Skeletal muscle cell (primary cell): Measurements from ENCODE around the gene PRDM12.
"Not testable (repeated sequence)": the region's sequence is repeated elsewhere in the genome, so short reads cannot be mapped to it uniquely, and the experiment has no call there.

Experiments
- DNase-seq: peaks from one replicate; pipeline ENCODE4 v3.0.0-alpha.2; 2010; ENCODE audit warnings: low read depth
- H3K4me3 ChIP-seq: 2 replicates; pipeline ENCODE4 v1.5.1; 2011; ENCODE audit warnings: low read depth, mild to moderate bottlenecking, control low read depth, low read length, moderate library complexity

PRDM12 gene

GRCh38 chr9:130685945-130686344, 21.6 kb downstream of the PRDM12 start:
- DNase-seq, H3K4me3 ChIP-seq: not testable (repeated sequence)

GRCh38 chr9:130687615-130688014, 23.2 kb downstream of the PRDM12 start:
- no peak for DNase-seq
- H3K4me3 ChIP-seq: no peak overlapping the region

- H3K4me3 ChIP-seq: no peak overlapping the region
- DNase-seq: no peak
Measured at GRCh38 chr9:130688072-130688471, 23.7 kb downstream of the PRDM12 start.

GRCh38 chr9:130689572-130689936, 25.2 kb downstream of the PRDM12 start:
- no peak for DNase-seq
- peak overlapping the region; percentile 18 for H3K4me3 ChIP-seq

GRCh38 chr9:130689937-130690700, 25.7 kb downstream of the PRDM12 start:
- peak overlapping the region; percentile 30 for H3K4me3 ChIP-seq
- DNase-seq: peak; percentile 75

GRCh38 chr9:130692321-130692720, 27.9 kb downstream of the PRDM12 start:
- DNase-seq: no peak
- no peak overlapping the region for H3K4me3 ChIP-seq

- no peak for DNase-seq
- peak overlapping the region; percentile 68 for H3K4me3 ChIP-seq
Measured at GRCh38 chr9:130693101-130693425, 28.7 kb downstream of the PRDM12 start.

- DNase-seq: peak; percentile 94
- peak within 1 kb of the TSS; percentile 68 for H3K4me3 ChIP-seq
Measured at GRCh38 chr9:130693426-130694191, 29.2 kb downstream of the PRDM12 start, which contains the start of gene EXOSC2. EXOSC2 (plus strand) TSS chr9:130693780; CDS start chr9:130693792, 12 bp downstream.

- no peak for DNase-seq
- H3K4me3 ChIP-seq: peak overlapping the region; percentile 68
Measured at GRCh38 chr9:130694205-130694604, 29.8 kb downstream of the PRDM12 start.

GRCh38 chr9:130696139-130696650, 31.8 kb downstream of the PRDM12 start:
- H3K4me3 ChIP-seq: no peak overlapping the region
- DNase-seq: no peak

- H3K4me3 ChIP-seq: no peak overlapping the region
- no peak for DNase-seq
Measured at GRCh38 chr9:130696996-130697395, 32.6 kb downstream of the PRDM12 start.

GRCh38 chr9:130698514-130698913, 34.1 kb downstream of the PRDM12 start:
- DNase-seq: no peak
- no peak overlapping the region for H3K4me3 ChIP-seq

- no peak for DNase-seq
Measured at GRCh38 chr9:130699047-130699446, 34.7 kb downstream of the PRDM12 start.

GRCh38 chr9:130701059-130702022, 36.9 kb downstream of the PRDM12 start:
- no peak overlapping the region for H3K4me3 ChIP-seq
- DNase-seq: peak; percentile 39

More at GRCh38 chr9:130699047-130699446, 34.7 kb downstream of the PRDM12 start:
- H3K4me3 ChIP-seq: no peak overlapping the region

- no peak overlapping the region for H3K4me3 ChIP-seq
- no peak for DNase-seq
Measured at GRCh38 chr9:130703501-130703900, 39.1 kb downstream of the PRDM12 start.

- no peak overlapping the region for H3K4me3 ChIP-seq
- no peak for DNase-seq
Measured at GRCh38 chr9:130707225-130707976, 43.0 kb downstream of the PRDM12 start.

- H3K4me3 ChIP-seq: no peak overlapping the region
- no peak for DNase-seq
Measured at GRCh38 chr9:130710822-130711352, 46.5 kb downstream of the PRDM12 start.

- DNase-seq: no peak
- H3K4me3 ChIP-seq: no peak overlapping the region
Measured at GRCh38 chr9:130711469-130711868, 47.1 kb downstream of the PRDM12 start.
